ENCODE measurements around the gene ILDR2.

ILDR2 gene

DNA sequence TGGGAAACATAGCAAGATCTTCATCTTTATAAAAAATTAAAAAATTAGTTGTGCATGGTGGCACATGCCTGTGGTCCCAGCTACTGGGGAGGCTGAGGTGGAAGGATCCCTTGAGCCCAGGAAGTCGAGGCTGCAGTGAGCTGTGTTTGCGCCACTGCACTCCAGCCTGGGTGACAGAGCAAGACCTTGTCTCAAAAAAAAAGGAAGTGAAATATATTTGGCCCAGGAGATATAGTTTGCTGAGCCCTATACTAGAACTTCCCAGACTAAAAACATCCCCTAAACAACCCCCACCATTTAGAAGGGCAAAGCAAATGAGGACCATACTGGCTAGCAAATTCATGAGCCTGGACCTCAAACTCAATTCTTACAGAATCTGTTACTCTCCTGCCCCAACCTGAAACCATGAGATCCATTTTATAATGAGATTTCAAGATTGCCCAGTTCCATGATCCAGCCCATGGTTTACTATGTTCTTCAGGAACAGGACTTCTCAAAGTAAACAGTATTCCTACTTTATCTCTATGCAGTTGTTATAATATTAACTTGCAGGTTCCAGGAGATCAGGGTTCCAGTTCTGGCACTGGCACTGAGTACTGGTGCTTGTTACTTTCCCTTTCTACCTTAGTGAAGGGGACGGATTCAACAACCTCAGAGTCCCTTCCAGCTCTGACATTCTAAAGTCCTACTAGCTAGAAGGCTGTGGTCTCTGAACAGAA, 50.4 kb downstream of the ILDR2 start:
- no peak for DNase-seq (ENCODE audit: low read depth in 2 of 2)

- no peak for DNase-seq (ENCODE audit: low read depth in 2 of 2)
Measured at GRCh38 chr1:166920561-166921475, 54.5 kb downstream of the ILDR2 start.

- no peak for DNase-seq (ENCODE audit: low read depth in 2 of 2)
Measured at GRCh38 chr1:166918956-166919316, 56.4 kb downstream of the ILDR2 start.

DNA sequence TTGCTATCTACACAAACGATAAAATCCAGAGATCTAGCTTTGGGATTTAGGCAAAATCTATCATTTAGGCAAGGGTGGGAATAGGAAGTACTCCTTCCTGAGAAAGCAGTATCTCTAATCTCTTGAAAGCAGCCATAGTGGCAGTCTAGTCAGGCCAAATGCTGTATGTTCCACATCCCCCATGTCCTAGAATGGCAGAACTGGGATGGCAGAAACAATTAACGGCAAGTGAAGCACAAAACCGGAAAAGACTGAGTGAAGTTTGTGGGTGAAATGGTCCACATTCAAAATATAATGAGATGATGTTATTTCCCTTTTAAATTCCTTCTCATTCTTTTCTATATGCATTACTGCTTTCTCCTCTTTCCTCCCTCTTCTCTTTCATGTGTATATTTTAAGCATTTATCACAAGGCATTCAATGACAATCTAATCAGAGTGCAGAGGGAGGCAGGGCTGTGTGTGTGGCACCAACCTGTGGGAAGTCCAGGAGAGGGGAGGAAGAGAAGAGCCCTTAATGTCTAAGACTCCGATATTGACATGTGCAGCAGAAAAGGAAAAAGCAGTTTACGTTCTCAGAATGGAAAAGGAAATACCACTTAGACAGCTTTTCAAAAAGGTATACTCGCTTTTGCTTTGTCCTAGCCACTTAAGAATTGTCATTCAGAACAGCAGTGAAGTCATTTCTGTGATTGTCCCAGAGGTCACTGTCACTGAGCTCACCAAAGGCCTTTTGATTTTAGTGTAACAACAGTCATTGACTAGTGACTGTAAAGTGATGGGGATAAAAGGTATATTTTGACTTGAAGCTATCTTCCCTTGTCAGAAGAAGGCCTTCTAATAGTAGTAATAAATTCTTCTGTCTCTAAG, 57.0 kb downstream of the ILDR2 start:
- DNase-seq (ENCODE audit: low read depth in 2 of 2), result no peak

DNA sequence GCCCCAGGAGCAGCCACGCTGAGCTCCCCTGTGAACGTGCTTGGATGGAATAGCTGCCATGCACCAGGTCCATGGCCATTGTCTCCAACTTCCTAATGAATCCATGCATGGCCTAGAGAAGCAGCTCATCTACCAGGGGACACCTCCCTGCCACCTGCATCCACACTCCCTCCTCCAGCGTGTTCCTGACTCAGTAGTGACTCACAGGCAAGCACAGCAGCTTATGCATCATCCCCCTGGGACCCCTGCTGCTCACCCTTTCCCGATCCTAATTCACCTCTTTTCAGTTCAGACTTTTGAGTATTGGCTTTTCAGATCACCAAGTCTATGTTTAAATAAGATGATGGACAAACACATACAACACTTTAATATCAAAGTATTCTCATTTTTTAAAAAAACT, 59.4 kb downstream of the ILDR2 start:
- no peak for DNase-seq (ENCODE audit: low read depth in 2 of 2)

DNA sequence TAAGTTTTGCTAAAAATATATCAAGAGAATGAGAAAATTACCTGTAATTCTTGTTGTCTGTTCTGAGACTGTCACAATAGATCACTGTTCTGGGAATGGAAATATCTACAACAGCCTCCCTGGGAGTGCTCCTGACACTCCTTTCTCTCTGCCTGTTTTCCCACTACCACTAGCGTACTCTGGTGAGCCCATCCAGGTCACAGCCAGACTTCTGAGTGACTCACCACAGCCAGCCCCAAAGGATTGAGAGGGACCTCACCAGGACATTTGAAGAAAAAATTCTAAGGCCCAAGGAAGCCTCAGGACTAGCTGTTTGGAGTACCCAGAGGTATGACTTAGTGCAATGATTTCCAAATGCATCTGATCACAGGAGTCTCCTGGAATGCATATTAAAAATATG, 60.3 kb downstream of the ILDR2 start:
- DNase-seq (ENCODE audit: low read depth in 2 of 2), result no peak

DNA sequence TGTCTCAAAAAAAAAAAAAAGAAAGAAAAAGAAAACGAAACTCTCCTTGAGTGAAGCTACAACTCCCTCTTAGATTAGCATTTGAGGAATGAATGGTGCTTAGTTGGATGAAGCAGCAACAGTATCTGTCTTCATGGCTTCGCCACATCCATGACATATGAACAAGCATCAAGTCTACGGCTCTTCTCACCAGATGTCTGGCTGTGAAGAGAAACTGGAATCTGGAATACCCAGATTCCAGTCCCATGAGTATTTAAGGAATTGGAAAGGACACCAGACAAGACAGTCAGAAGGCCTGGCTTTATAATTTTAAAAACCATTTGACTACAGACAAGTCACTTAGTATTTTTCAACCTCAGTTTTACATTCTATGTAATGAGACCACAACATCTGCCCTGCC, 61.2 kb downstream of the ILDR2 start:
- no peak for DNase-seq (ENCODE audit: low read depth in 2 of 2)

DNA sequence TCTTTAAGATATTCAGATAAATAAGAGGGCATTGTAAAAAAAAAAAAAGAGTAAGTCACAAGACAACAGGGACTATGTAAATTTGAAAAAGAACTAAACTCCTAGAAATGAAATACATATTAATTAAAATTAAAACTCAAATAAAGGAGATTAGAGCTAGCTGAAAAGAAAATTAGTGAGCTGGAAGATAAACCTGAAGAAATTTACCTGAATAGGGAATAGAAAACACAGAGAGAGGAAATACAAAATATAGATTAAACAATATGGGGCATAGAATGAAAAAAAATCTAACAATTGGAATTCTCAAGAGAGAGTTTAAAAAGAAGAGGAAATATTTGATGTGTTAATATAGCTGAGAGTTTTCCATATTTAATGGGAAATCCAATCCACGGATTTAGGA, 63.7 kb downstream of the ILDR2 start:
- DNase-seq (ENCODE audit: low read depth in 2 of 2), result no peak

DNA sequence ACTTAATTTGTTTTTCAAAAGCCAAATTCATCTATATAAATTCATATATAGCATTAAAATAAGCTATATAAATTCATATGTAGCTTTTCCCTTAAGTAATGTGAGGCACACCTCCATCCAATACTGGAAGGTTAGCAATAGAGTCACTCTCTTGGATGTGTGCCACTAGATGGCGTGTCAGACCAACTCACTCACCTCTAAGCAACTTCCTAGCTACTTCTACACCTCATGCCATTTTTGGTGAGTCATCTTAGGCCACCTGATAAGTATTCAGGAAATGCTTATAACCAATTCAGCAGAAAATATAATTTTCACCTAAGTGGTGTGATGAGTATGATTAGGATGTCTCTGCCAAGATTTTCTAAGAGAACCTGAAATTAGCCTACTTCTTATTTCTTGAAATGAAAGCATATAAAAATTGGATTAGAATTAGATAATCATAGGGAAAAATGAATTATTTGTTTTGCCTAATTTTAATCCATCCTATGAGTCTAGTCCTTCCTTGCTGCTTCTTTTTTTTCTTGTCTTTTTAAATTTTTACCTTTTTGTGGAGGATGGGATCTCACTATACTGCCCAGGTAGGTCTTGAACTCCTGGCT, 64.8 kb downstream of the ILDR2 start:
- DNase-seq (ENCODE audit: low read depth in 2 of 2), result peak; percentile 55

GRCh38 chr1:166908942-166909341, 66.4 kb downstream of the ILDR2 start:
- no peak for DNase-seq (ENCODE audit: low read depth in 2 of 2)

DNA sequence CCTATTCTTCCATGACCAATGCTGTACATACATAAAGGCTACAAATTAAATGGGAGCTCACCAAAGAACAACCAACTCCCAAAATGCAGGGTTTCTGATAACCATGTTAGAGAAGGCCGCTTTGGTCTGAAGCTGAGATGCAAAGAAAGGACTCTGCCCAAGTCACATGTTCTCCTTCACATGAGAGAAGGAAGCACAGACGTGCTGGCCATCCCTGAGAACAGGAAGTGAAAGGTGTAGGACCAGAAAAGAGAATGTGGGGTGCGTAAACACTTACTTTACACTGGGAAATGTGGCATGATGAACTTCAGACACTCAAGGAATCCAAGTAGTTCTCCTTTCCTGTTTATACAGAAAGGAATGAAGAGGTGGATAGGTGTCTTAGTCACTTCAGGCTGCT, 67.6 kb downstream of the ILDR2 start:
- no peak for DNase-seq (ENCODE audit: low read depth in 2 of 2)

GRCh38 chr1:166907051-166907450, 68.3 kb downstream of the ILDR2 start:
- DNase-seq (ENCODE audit: low read depth in 2 of 2), result no peak

DNA sequence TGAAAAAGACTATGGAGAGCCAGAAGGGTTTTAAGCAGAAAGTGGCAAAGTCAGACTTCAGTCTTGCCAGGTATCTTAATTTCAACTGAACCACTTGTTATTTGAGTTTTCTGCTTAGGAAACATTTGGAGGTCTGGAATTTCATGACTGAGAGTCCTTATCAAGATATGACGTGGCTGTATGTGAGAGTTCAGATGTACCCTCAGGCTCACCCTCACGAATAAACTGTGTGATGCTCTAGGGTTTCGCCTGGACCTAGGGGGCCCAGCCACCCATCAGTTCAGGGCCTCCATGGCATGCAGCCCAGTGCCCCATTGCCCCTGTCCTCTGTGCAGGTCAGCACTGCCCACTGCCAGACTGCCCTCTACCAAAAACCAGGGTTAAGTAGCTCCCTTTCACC, 68.7 kb downstream of the ILDR2 start:
- no peak for DNase-seq (ENCODE audit: low read depth in 2 of 2)

GRCh38 chr1:166905900-166906299, 69.4 kb downstream of the ILDR2 start:
- no peak for DNase-seq (ENCODE audit: low read depth in 2 of 2)

- DNase-seq (ENCODE audit: low read depth in 2 of 2), result no peak
Measured at GRCh38 chr1:166905136-166905535, 70.2 kb downstream of the ILDR2 start.

- DNase-seq (ENCODE audit: low read depth in 2 of 2), result no peak
Measured at GRCh38 chr1:166903232-166903631, 72.1 kb downstream of the ILDR2 start.

DNA sequence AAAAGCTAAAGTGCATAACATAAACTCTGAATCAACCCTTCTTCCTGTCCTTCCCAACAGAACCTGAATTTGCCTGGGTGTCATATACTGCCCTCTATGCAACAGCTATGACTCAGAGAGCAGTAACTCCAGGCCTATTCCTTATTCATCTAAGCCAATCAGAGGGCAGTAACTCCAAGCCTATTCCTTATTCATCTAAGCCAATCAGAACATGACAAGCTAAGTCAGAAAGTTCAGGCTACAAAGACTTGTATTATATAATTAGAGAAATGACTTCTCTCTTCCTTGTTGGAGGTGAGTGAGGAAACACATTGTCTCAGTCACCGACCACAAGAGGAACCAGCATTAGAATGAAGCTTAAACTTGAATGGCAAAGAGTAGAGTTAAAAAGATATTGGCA, 73.1 kb downstream of the ILDR2 start:
- DNase-seq (ENCODE audit: low read depth in 2 of 2), result no peak

GRCh38 chr1:166900987-166901386, 74.4 kb downstream of the ILDR2 start:
- no peak for DNase-seq (ENCODE audit: low read depth in 2 of 2)

DNA sequence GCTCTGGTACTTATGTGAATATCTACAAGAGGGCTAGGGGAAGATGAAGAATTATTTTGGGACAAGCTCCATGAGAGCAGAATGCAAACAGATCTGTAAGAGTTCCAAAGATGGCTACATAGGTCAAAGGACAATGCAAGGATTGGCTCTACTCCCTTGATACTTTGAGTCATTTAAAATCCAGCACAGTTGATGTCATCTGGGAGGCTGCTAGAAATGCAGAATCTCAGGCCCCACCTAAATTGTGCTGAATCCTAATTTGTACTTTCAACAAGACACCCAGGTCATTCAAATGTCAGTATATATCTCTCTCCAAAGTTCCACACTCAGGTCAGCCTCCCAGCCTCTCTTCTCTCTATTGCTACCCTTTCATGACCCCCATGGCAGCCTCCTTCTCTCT, 75.6 kb downstream of the ILDR2 start:
- no peak for DNase-seq (ENCODE audit: low read depth in 2 of 2)

- DNase-seq (ENCODE audit: low read depth in 2 of 2), result no peak
Measured at GRCh38 chr1:166895766-166896165, 79.6 kb downstream of the ILDR2 start.

- no peak for DNase-seq (ENCODE audit: low read depth in 2 of 2)
Measured at GRCh38 chr1:166889776-166890175, 85.6 kb downstream of the ILDR2 start.

All from activated CD4-positive, alpha-beta T cell treated with anti-CD3 and anti-CD28 coated beads for 24 hours (primary cell).